Stimulated activated CD8-positive, alpha-beta memory T cell treated with anti-CD3 and anti-CD28 coated beads, Interleukin-2, amount 100 ng/mL, for 48 hours (primary cell): ENCODE data around the gene SRSF10.
"Not testable (repeated sequence)": the region's sequence is repeated elsewhere in the genome, so short reads cannot be mapped to it uniquely, and the experiment has no call there.

Source experiments
- DNase-seq, 2 donors: peaks; one replicate each; pipeline ENCODE4 v3.0.0-alpha.2; 2020; ENCODE audit warnings: low read depth in 2 of 2

Gene SRSF10

DNA sequence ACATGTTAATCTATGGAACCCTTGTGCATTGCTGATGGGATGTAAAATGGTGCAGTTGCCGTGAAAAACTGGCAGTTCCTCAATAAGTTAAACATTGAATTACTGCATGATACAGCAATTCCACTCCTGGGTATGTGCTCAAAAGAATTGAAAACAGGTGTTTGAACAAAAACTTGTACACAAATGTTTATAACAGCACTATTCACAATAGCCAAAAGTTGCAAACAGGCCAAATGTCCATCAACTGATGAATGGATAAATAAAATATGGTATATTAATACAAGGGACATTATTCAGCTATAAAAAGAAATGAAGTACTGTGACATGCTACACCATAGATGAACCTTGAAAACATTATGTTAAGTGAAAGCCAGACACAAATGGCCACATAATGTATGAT lies 17.7 kb upstream of the SRSF10 start:
- no peak for DNase-seq

- DNase-seq: no peak
These were observed 16.6 kb upstream of the SRSF10 start for GRCh38 chr1:23996700-23997229.

DNA sequence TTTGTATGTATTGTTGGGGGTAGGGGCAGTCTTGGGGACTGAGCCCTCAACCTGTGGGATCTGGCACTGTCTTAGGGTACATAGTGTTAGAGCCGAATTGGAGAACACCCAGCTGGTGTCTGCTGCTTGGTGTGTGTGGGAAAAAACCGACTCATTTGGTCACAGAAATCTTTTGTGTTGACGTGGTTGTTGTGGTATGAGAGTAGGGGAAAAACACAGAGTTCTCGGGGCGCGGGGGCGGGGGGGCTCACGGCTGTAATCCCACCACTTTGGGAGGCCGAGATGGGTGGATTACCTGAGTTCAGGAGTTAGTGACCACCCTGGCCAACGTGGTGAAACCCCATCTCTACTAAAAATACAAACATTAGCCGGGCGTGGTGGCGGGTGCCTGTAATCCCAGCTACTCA lies 15.3 kb upstream of the SRSF10 start:
- DNase-seq: no peak

GRCh38 chr1:23992011-23992410 lies 11.9 kb upstream of the SRSF10 start:
- DNase-seq: not testable (repeated sequence)

GRCh38 chr1:23989263-23989662 lies 9.1 kb upstream of the SRSF10 start:
- DNase-seq: no peak

DNA sequence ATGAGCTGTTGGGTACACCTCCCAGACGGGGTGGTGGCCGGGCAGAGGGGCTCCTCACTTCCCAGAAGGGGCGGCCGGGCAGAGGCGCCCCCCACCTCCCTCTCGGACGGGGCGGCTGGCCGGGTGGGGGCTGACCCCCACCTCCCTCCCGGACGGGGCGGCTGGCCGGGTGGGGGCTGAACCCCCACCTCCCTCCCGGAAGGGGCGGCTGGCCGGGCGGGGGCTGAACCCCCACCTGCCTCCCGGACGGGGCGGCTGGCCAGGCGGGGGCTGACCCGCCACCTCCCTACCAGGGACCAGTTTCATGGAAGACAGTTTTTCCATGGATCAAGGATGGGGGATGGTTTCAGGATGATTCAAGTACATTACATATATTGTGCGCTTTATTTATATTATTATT lies 6.9 kb upstream of the SRSF10 start:
- DNase-seq: not testable (repeated sequence)

- DNase-seq: no peak
These were observed 4.5 kb upstream of the SRSF10 start for GRCh38 chr1:23984417-23985186.

DNA sequence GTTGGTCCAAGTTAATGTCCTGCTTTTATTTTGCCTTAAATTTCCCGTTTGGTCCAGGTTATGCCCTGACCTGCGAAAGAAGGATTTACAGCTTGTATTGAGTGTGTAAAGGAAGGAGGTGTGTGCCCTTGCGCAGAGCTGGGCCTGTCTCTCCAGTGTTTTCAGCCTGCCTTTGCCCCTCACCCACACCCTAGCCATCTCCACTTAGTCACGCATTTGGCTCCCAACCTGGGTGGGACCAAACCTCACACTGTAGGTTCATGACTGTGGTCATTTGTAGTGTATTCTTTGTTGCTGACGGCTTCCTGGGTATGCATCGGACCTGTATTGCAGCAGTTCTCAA lies 572 bp upstream of the SRSF10 start:
- DNase-seq: peak; percentile 27 to 45

- no peak for DNase-seq
These were observed 693 bp downstream of the SRSF10 start for GRCh38 chr1:23979387-23979880.

DNA sequence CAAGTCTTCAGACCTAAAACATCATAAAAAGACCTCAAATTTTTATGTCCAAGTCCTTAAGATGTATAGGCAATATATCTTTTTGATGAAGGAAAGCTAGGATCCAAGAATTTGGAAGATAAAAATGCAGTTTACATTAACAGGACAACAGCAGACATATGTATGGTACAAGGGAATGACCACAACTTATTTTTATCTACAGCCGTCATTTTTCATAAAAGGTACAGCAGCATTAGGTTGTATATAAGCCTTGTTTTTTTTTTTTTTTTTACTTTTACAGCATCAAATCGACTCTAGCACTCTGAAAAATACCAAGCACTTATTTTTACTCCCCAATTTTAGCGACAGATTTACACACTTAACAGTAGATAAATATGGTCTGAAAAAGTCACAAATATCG lies 1.3 kb downstream of the SRSF10 start:
- DNase-seq: no peak

GRCh38 chr1:23977854-23978191 lies 2.3 kb downstream of the SRSF10 start:
- DNase-seq: no peak

DNA sequence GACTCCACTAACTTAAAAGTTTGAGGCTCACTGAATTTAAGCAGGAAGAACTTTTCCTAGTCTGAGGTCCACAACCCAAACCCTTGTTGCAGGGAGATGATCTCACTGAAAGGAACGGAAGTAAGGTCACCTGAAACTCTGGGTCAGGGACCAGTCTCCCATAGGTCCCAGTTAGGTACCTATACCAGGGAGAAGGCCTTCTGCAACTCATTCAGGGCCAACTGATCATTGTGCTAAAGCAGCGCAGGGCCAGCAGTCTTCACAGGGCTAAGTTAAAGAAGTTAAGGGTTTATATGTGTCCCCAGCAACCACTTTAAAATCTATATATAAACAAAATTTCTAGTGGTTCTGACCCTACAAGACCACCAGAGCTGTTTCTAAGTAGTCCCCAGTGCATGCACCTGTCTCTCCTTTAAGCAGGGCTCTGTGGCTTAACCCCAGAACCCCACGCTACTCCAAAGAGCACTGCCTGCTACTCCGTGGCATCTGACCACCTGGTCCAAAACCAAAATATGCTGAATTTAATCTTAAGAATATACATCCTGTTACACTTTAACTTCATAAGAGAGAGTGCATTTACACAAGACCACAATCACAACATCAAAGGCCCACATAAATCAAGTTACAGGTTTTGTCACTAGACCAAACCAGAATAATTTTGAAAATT lies 2.8 kb downstream of the SRSF10 start:
- DNase-seq: no peak

GRCh38 chr1:23967871-23968270 lies 12.3 kb downstream of the SRSF10 start:
- DNase-seq: no peak

GRCh38 chr1:23966973-23967493 lies 13.1 kb downstream of the SRSF10 start:
- DNase-seq: no peak

- DNase-seq: no peak
These were observed 15.1 kb downstream of the SRSF10 start for GRCh38 chr1:23964790-23965740.

GRCh38 chr1:23964235-23964668 lies 15.9 kb downstream of the SRSF10 start:
- DNase-seq: no peak

GRCh38 chr1:23963617-23964234 lies 16.4 kb downstream of the SRSF10 start:
- no peak for DNase-seq

DNA sequence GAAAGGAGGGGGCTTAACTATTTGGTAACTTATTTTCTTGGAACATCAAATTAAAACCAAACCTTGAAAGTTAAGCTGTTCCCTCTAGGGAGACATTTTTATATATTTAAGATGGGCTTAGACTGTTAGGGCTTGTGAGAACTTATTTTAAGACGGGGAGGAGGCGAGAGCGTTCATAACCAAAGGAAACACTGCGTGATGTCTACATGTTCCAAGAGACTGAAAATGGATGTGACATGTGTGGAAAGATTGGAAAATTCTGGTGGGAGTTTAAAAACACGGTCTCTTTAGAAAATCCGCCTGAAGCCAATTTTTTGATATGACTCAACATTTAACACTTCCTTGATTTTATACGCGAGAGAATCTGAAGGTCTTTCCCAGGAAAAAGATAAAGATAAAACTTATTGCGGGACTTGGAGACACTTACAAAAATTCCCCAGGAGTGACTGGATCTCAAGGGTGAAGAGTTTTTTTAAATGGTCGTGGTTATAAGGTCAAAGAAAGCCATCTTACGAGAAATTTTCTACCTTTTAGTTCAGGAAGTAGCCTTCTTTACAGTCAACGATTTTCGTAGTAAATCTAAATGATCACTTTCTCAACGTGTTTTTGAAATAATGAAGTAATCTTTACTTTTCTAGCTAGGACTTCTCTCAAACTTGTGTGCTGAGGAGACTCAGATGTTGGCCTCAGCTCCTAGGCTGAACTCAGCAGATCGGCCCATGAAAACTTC lies 19.7 kb downstream of the SRSF10 start:
- DNase-seq: no peak

DNA sequence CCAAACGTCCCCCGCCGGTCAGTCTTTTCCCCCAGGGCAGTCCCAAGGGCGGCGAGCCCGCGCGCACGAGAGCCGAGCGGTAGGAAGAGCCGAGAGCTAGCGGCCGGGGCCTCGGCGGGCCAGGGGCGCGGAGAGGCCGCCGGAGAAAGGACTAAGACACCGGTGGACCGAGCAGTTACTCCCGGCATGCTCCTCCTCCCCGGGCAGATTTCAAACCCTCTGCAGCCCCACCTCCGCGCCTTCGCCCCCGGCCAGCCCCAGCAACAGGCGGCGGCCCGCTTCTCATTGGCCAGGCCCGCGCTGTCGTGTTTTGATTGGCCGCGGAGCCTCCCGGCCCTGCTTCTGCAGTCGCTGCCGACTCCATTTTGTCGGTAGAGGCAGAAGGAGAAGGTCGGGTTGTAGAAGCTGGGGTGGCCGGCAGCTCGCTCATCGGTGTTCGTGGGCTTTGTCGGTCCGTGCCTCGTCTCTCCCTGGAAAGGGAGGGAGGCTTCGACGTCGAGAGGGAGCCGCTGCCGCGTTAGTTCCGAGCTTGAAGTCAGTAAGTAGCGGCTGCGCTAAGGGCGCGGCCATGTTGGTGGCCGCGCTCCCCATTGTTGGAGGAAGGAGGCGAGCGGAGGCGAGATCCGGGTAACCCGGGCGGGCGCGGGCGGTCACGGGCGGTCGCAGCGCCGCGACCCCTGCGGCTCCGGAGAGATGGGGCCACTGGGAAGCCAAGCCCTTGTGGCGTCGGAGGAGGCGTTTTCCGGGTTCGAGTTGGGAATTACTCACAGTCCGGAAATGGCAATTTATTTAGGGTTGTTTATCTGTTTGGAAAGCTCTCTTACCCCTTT lies 20.5 kb downstream of the SRSF10 start, which contains the start of gene PNRC2:
TSS of gene PNRC2 (plus strand) at position 368 of the 830 bp plus-strand sequence. CDS start 1,630 bp downstream, outside the sequence.
- peak; percentile 94 for DNase-seq
